ENCODE data around the gene SORCS2. TPM values are rescaled to one million over a fixed set of nuclear protein-coding genes. Genes with fewer than 3 reads are reported as not detected.

SORCS2 gene
- total and polyA plus RNA-seq, 2 of the 4 experiments (the other 2 are of a cell fraction), result 0.36 to 0.62 TPM

DNA sequence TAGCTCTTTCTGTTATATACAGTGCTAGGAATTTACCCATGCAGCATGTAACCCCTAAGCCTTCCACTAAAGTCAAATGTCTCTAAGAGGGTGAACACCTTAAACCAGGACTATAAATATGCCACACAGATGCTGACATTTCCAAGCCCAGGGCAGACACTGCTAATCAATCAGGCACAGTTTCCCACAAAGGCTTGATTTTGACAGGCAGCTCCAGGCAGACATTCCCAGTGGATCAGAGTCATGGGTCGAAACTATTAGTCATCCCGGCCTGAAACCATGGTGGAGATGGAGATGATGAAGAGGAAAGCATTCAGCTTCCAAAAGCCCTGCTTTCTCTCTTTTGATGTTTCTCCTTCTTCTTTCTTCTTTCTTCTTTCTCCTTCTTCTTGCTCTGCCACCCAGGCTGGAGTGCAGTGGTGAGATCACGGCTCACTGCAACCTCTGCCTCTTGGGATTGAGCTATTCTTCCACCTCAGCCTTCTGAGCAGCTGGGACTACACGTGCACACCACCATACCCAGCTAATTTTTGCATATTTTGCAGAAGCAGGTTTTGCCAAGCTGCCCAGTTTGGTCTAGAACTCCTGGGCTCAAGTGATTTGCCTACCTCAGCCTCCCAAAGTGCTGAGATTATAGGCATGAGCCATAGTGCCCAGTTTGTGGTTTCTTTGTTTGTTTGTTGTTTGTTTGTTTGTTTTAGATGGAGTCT is 21.0 kb upstream of the SORCS2 start:
- Histone ChIP-seq H3K9ac (ENCODE audit: low read depth, low read length) (no peak overlapping the region), H3K4me1 (ENCODE audit: control insufficient read depth, insufficient read depth, low read length) (no peaks in the 10 kb centered on the region), H2AK9ac (replicated peaks; ENCODE audit: low read depth, low read length, poor library complexity) (no peak overlapping the region), H3K27me3 (ENCODE audit: control insufficient read depth, insufficient read depth, low read length) (peaks cover 41% of the 10 kb centered on the region), H3K14ac (replicated peaks; ENCODE audit: low read depth, low read length) (no peak overlapping the region), H3K56ac (ENCODE audit: extremely low read depth, insufficient read depth, low read length) (no peak overlapping the region), H2AFZ (replicated peaks; ENCODE audit: low read length, poor library complexity) (no peak overlapping the region), H3K27ac (ENCODE audit: insufficient read depth, low read length) (no peak overlapping the region), H4K5ac (ENCODE audit: low read depth, low read length) (no peak overlapping the region), H3K9me1 (ENCODE audit: insufficient read depth, low read length) (no peaks in the 10 kb centered on the region), H3K4me2 (ENCODE audit: low read depth, low read length) (no peak overlapping the region), H3K23ac (ENCODE audit: low read depth, low read length) (no peak overlapping the region), H4K8ac (ENCODE audit: low read depth in 2 of 2, low read length in 2 of 2) (no peak overlapping the region), H2BK5ac (ENCODE audit: low read depth, low read length, poor library complexity, severe bottlenecking) (no peak overlapping the region), H2AK5ac (ENCODE audit: low read depth, low read length) (no peak overlapping the region), H2BK15ac (ENCODE audit: low read depth, low read length) (no peak overlapping the region), H3K9me3 (ENCODE audit: control insufficient read depth, insufficient read depth, low read length) (no peaks in the 10 kb centered on the region), H2BK20ac (ENCODE audit: low read depth, low read length) (no peak overlapping the region), H3K4me3 (ENCODE audit: insufficient read depth, low read depth, low read length) (no peak overlapping the region), H3K36me3 (ENCODE audit: control insufficient read depth, insufficient read depth, low read length) (no peaks in the 10 kb centered on the region), H4K20me1 (ENCODE audit: insufficient read depth, low read length) (no peaks in the 10 kb centered on the region), H2BK120ac (ENCODE audit: low read depth, low read length) (no peak overlapping the region), H4K91ac (ENCODE audit: insufficient read depth, low read depth, low read length) (no peak overlapping the region), H3K4ac (ENCODE audit: low read depth, low read length) (no peak overlapping the region), H3K18ac (ENCODE audit: low read depth, low read length) (no peak overlapping the region), H3K79me1 (ENCODE audit: low read depth in 1 of 2, low read length in 2 of 2) (no peaks in the 10 kb centered on the region)
- no peak for ATAC-seq (ENCODE audit: low read depth)
- ChIA-PET CTCF (no interaction called here), POLR2A (ENCODE audit: unreplicated experiment) (no interaction called here)
- in situ Hi-C loops (cut with MboI; ENCODE audit: low sequenced_read_pairs), result no loop called here
- intact Hi-C loops (cut with micrococcal nuclease), result no loop called here
- dilution Hi-C loops (cut with HindIII; ENCODE audit: low sequenced_read_pairs, unreplicated experiment), result no loop called here
- BruUV-seq (replicated peaks), result no TSS peak
- DNase-seq, result no peak
- no peak for TF ChIP-seq ELK1 (IDR thresholded peaks at IDR 0.05; ENCODE audit: borderline replicate concordance, low read depth, low read length)
- no peak for TF ChIP-seq SMC3 (IDR thresholded peaks at IDR 0.05; ENCODE audit: low read depth, low read length)
- no peak for TF ChIP-seq MXI1 (IDR thresholded peaks at IDR 0.05; ENCODE audit: borderline replicate concordance, low read depth, low read length)
- no peak for TF ChIP-seq MAFK (IDR thresholded peaks at IDR 0.05; ENCODE audit: low read depth, low read length)
- TF ChIP-seq MAZ (IDR thresholded peaks at IDR 0.05; ENCODE audit: borderline replicate concordance, low read depth, low read length), result no peak
- no peak for TF ChIP-seq BHLHE40 (IDR thresholded peaks at IDR 0.05; ENCODE audit: low read depth, low read length)
- no peak for TF ChIP-seq RFX5 (IDR thresholded peaks at IDR 0.05; ENCODE audit: low read depth, low read length)
- no peak for TF ChIP-seq CEBPB (IDR thresholded peaks at IDR 0.05; ENCODE audit: low read depth, low read length)
- no peak for TF ChIP-seq FOS (IDR thresholded peaks at IDR 0.05; ENCODE audit: low read depth, low read length)
- TF ChIP-seq RAD21 (IDR thresholded peaks at IDR 0.05; ENCODE audit: low read length), result no peak
- TF ChIP-seq, protein P1, sequence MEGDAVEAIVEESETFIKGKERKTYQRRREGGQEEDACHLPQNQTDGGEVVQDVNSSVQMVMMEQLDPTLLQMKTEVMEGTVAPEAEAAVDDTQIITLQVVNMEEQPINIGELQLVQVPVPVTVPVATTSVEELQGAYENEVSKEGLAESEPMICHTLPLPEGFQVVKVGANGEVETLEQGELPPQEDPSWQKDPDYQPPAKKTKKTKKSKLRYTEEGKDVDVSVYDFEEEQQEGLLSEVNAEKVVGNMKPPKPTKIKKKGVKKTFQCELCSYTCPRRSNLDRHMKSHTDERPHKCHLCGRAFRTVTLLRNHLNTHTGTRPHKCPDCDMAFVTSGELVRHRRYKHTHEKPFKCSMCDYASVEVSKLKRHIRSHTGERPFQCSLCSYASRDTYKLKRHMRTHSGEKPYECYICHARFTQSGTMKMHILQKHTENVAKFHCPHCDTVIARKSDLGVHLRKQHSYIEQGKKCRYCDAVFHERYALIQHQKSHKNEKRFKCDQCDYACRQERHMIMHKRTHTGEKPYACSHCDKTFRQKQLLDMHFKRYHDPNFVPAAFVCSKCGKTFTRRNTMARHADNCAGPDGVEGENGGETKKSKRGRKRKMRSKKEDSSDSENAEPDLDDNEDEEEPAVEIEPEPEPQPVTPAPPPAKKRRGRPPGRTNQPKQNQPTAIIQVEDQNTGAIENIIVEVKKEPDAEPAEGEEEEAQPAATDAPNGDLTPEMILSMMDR (conservative IDR thresholded peaks at IDR 0.05; ENCODE audit: low read depth, low read length), result no peak
- no peak for TF ChIP-seq CHD1 (IDR thresholded peaks at IDR 0.05; ENCODE audit: low read depth, low read length)
- WGBS, 2 experiments (ENCODE audit: extremely low coverage in 2 of 2, insufficient read length in 1 of 2), result no CpG with 5 or more reads among the region's 4 CpGs
